HG02884 (cell line): ENCODE measurements around the gene CLVS2.

Experiments used
- ATAC-seq: cut with Tn5 transposase; IDR thresholded peaks from one replicate; pipeline ENCODE4 v1.9.1; 2021; ENCODE audit warnings: mild to moderate bottlenecking, moderate library complexity; ENCODE audit not compliant: unreplicated experiment

Gene CLVS2

DNA sequence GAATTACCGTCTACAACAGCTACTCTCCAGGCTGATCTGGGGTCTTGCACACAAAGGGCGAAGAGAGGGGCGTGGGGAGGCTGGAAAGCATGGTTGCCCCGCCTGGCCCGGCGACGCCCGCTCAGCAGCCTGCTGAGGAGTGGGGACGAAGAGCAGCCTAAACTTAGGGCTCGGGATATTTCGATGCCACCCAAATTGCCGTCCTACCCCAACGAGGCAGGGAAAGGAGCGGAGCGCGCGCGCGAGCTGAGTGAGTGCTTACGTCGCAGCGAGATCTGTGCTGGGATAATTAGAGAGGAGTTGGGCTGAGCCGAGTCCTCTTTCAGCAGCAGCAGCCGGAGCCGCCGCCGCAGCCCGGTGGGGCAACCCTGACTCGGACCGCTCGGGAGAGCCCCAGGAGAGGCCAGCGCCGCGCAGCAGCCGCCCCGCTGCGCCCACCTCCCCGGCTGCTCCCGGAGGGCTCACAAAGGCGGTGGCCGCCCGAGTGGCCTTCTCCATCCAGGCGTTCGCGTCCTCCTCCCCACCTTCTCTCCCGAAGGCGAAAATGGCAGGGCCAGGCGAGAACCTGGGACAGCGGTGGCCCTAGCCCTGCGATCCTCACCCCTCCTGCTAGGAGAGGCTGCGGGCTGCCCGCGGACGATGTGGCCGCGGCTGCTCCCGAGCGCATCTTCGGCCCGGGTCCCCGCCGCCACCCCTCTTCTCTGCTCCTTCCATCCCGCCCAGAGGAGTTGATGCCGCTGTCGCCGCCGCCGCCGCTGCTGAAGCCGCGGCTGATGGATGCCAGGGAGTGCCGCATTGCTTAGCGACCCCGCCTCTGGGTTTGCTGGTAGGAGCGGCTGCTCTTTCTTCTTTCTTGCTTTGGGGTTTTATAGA, at the start of gene CLVS2:
Gene CLVS2, plus strand, starts transcription at position 315 of the 873 bp plus-strand sequence. CDS start 1,543 bp downstream, outside the sequence.
- no peak for ATAC-seq

DNA sequence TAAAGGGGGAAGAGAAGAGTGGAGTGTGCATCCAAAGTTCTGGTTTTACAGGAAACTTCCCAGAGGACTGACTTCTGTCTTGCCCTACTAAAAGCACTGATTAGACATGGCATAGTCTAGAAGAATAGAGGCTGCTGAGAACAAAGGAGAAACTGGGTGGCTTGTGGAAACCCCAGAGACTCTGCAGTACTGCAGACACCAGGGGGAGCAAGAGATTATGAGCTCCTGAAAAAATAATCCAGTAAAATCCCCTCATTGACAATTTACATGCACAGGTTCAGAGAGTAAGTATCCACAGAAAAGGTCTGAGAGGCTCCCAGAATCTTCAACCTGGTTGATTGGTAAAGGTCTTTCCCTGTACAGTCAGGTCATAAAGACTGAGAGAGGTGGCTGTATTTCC, 48.7 kb upstream of the CLVS2 start:
- no peak for ATAC-seq

GRCh38 chr6:122953766-122954165, 42.3 kb upstream of the CLVS2 start:
- ATAC-seq = no peak

DNA sequence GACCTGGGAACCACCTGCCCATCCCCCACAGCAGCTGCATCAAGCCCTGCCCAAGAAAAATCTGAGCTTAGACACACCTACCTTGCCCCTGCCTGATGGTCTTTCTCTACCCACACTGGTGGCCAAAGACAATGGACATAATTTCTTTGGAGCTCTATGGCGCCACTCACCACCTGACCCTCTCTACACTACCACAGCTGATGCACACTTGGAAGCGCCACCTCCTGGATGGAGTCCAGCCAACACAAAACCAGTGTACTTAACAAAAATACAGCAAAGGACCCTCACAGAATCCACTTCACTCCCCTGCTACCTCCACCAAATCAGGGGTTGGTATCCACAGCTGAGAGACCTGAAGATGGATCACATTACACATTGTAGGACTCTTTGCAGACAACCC, 39.7 kb upstream of the CLVS2 start:
- no peak for ATAC-seq

DNA sequence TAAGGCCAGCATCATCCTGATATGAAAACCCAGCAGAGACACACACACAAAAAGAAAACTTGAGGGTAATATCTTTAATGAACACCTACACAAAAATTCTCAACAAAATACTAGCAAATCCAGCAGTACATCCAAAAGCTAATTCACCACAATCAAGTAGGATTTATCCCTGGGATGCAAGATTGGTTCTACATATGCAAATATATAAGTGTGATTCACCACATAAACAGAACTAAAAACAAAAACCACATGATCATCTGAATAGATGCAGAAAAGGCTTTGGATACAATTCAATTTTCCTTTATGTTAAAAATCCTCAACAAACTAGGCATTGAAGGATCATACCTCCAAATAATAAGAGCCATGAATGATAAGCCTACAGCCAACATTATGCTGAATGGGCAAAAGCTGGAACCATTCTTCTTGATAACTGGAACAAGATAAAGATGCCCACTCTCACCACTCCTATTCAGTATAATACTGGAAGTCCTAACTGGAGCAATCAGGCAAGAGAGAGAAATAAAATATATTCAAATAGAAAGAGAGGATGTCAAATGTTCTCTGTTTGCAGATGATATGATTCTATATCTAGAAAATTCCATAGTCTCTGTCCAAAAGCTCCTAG, 33.9 kb upstream of the CLVS2 start:
- ATAC-seq = no peak

GRCh38 chr6:122969999-122970533, 26.0 kb upstream of the CLVS2 start:
- ATAC-seq = no peak

DNA sequence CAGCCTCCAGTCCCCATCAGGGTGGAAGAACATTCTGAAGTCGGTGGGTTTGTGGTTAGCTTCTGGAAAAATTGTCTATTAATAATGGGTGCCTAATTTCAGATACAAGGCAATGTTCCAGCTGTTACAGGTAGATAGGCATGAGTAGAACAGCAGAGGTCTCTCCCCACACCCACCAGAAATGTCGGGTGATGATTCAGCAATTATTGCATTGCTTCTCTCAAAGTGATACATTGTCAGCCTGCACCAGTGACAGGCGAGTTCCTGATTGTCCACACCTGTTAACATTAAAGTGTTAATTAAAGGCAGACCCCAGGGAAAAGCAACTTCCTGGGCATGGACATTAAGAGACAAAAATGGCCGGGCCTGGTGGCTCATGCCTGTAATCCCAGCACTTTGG, 18.9 kb upstream of the CLVS2 start:
- ATAC-seq = no peak

DNA sequence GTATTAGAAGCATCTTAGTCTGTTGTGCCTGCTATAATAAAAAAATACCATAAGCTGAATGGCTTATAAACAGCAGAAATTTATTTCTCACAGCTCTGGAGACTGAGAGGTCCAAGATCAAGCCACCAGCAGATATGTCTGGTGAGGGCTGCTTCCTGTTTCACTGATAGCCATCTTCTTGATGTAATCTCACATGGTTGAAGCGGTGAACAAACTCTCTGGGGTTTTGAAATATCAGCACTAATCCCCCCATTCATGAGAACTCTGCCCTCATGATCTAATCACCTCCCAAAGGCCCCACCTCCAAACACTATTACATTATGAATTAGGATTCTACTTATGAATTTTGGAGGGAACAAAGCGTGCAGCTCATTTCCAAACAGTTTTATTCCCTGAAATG, 11.6 kb upstream of the CLVS2 start:
- ATAC-seq = no peak

DNA sequence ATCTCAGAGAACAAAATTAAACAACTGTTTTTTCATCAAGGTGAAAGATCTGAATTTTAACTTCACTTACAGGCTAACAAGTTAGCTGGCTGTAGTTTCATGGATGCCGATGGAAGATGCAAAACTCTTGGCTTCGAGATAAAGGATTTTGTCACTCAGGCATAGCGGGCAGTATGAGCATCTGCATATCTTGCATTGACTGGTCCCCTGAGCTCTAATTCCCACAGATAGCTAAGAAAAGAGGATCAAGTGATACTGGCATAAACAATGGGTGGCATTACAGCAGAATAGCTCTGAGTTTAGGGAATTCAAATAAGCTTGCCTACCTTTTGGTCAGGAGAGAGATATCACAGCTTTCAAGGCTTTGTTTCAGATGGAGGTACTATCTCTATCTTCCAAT, 1.8 kb upstream of the CLVS2 start:
- no peak for ATAC-seq

DNA sequence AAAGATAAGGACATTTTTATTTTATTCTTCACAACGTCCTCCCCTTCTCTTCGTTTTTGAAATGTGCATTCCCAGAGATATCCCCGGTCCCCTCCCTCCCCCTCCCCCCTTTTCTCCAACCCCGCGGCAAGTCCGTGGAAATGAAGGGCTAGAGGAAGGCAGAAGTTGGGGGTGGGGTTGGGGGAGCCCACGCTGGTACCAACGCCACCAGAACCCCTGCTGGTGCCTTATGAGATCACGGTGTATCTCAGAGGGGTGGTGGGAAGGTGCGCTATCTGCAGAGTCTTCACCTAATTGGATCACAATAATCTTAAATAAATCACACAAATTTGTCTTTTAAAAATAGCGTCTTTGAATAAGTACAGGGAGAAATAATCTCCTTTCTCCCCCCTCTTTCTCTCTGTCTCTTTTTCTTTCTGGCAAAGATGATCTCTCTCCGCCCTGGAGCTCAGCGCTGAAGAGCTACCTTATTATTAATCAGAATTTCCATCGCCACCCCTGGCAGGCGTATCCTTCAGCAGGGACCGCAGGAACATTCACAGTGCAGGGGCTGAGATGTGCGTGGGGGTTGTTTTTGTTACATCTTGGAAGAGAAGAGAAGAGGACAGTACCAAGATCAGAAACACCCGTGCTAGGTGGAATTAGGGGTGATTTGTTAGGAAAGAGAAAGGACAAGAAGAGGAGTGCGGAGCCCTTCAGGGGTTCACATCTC, 915 bp downstream of the CLVS2 start:
- ATAC-seq = no peak

DNA sequence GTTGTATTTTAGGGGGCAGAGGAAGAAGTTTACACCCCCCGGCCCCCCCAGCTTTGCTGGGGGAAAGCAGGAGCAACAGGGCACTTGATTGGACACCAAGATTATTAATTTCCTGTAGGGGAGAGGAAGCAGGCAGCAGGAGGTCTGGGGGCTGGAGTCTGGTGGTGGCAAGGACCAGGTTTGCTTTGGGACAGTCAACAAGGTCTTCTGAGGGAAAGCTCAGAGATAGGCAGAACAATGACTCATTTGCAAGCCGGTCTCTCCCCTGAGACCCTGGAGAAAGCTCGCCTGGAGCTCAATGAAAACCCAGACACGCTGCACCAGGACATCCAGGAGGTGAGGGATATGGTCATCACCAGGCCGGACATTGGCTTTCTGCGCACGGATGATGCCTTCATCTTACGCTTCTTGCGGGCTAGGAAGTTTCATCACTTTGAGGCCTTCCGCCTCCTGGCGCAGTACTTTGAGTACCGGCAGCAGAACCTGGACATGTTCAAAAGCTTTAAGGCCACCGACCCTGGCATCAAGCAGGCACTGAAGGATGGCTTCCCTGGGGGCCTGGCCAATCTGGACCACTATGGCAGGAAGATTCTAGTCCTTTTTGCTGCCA, 1.6 kb downstream of the CLVS2 start:
- ATAC-seq = no peak

DNA sequence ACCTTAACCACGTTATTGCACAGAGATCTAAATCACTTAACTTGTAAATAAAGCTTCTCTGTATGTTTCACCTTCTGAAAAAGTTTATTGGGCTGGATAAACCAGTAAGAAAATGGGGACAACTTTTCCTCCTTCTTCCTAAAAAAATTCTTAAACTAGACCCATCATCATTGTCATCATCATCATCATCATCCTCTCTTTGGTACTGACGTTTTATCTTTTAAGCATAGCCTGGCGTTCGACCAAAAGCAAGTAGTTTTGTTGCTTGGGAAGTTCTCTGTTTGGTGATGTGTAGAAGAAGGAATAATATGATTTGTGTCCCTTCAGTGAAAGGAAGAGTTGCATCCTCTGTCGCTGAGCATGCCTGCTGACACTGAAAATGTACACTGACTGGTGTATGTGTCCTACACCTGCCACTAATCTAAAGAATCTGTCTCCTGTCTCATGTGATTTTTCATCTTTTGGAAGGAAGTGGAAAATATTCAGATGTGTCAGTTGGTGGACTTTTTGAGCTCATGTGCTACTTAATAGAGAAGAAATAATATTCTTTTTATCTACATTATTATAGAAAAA, 2.5 kb downstream of the CLVS2 start:
- ATAC-seq = no peak

- ATAC-seq = no peak
Observed at GRCh38 chr6:123000244-123000770, 4.3 kb downstream of the CLVS2 start.

- no peak for ATAC-seq
Observed at GRCh38 chr6:123001540-123001939, 5.5 kb downstream of the CLVS2 start.

DNA sequence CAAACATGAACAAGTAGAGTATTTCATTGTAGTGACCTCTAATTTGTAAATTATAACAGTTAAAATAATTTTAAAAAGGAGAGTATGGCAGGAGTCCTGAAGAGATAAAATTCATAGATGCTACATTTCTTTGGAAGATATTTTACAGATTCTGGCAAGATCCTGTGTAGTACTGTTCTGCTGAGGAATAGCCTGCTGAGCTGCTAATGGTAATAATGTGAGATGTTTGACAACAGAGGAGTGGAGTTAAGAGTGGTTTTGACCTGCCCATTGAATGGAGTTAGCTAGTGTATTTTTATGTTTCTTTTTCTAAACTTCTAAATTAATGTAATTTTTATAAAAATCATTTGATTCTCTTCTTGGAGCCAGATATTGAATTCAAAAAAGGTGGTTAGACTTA, 11.8 kb downstream of the CLVS2 start:
- ATAC-seq = no peak

DNA sequence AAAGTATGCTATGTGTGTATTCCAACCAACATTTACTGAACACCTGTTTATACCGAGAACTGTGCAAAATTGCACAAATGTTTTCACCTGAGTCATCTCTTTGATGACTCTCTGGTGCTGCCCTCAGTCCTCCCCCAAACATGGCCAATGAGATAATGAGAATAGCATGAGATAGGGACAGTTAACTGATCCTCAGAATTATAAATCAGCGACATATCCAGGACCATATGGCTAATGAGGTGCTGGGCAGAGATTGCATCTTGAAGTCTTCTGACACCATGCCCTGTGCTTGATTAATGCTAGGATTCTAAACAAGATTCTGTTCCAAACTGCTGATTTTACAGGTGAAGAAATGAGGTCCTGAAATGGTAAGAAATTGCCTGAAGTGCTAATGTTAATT, 13.0 kb downstream of the CLVS2 start:
- ATAC-seq = no peak

GRCh38 chr6:123014835-123015234, 18.8 kb downstream of the CLVS2 start:
- ATAC-seq = no peak

GRCh38 chr6:123016431-123017103, 20.5 kb downstream of the CLVS2 start:
- ATAC-seq = no peak

GRCh38 chr6:123017104-123017682, 21.2 kb downstream of the CLVS2 start:
- ATAC-seq = no peak

DNA sequence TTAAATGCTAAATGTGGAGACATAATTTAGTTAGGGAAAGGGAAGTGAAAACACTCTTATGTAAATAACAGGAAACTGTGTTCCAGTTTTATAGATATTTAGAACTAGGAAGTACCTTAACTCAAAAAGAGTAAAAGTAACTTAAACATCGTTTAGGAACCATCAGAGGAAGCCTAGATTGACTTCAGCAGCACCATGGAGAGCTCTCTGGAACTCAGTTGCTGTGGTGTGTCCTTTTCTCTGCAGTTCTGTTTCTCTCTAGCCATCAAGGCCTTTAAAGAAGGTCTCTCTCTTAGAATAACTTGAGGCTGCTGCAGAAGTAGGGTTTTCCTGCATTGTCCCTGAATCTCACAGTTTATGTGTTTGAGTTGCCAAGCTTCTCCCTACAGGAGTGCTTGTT, 26.9 kb downstream of the CLVS2 start:
- no peak for ATAC-seq
